A172 (cell line): ENCODE results near the gene SLC17A9. TPM values are rescaled to one million over a fixed set of nuclear protein-coding genes. Genes with fewer than 3 reads are reported as not detected.

Source experiments
- DNase-seq: peaks from one replicate; pipeline ENCODE4 v3.0.0-alpha.2; 2015; ENCODE audit warnings: low spot score
- total RNA-seq: library from RNA; depleted of rRNA; stranded (reverse); fragments of >200 nt; shearing (Covaris generic); gene quantifications from 2 replicates; pipeline ENCODE4 v1.2.3, GENCODE V29; 2014

The SLC17A9 gene
- total RNA-seq, 1 experiment from 2014 or later = not detected

DNA sequence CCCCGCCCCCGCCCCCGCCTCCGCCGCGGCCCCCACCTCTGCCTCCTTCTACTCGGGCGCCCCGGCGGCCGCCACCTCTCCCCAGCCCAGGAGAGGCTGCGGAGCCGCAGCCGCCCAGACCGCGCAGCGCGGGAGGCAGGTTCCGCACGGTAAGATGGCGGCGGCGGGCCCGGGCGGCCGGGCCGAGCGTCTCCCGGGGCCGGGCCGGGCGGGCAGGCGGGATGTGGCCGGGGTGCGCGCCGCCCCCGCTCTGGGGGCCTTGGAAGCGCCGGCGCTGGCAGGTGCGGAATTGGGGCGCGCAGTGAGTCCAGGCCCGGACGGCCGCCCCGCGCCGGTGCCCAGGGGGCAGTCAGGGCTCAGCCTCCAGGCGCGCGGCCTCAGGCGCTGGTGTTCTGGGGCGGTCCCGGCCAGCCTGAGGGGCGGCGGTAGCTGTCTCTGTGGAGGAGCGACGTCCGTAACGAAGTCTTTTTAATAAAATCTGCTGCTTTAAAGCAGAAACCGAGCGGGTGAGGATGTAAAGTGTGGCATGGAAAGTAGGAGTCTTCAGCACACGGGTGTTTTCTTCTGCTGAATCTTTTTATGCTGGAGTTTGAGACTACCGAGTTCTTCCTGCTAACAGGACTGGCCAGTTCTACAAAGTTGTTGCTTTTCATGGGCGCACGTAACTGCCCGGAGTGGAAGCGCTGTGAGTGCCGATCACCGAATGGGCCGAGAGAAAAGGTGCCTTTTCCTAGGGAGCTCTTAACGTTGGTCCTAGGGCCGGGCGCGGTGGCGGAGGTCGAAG is 14.2 kb upstream of the SLC17A9 start, which contains the start of gene GID8:
GID8 (plus strand) TSS at position 43 of the 784 bp plus-strand sequence. CDS start 3,356 bp downstream, outside the sequence.
- DNase-seq = no peak

DNA sequence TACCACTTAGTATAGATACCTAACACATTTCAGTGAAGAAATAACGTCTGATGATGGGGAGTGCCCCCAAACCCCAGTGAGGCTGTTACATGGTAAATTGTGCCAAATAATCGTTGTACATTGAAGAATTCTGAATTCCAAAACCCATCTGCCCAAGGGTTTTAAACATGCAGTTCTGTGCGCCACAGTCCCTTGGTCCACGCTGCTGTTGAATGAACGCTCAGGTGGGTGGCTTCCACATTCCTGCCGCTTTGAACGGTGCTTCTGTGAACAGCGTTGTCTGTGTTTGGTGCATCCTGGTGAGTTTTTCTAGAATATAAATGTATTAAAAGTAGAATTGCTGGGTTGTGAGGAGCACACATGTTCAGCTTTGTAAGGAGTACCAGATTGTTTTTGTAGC is 11.6 kb upstream of the SLC17A9 start:
- DNase-seq = no peak

DNA sequence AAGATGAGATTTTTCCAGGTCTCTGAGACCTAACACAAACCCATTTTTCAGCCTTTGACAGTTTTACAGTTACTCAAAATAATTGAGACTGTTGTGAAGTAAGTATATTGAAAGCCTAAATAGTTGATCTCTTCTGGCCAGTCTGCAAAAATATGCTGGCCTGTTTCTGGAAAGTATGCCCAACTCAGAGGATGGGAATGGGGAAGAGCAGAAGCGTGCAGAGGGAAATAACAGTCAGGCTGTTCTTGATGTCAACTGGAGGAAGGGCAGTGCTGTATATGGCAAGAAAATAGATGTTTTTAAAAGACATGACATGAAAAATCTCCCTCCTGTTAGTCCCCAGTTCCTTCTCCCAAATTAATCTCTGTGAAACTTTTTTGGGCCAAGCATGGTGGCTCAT is 10.7 kb upstream of the SLC17A9 start:
- DNase-seq = no peak

DNA sequence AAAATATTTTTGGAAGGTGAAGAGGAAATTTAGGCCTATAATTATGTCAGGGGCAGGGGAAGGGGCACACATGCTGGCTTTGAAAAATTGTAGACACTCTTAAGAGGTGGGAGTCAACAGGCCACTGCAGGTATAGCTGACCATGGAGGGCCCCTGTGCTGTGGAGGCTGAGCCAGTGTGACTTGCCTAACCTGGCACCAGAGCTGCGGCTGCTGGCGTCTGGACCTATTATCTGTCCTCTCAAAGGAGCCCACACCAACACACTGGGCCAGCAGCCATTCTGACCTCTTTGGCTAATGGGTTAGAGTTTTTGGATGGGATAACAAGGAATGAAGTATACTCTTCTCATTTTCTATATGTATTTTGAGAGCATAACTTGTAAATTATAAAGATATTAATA is 10.1 kb upstream of the SLC17A9 start:
- no peak for DNase-seq

DNA sequence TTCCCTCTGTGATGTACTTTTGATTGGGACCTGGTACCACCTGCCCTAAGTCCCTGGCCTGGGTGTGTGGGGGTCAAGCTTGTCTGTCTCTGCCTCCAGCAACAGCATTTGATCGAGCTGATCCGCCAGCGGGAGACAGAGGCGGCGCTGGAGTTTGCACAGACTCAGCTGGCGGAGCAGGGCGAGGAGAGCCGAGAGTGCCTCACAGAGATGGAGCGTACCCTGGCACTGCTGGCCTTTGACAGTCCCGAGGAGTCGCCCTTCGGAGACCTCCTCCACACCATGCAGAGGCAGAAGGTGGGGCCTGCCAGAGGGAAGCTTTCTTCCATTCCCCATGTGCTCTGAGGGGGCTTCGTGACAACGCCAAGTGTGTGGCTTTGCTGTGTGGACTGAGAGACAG is 9.1 kb upstream of the SLC17A9 start:
- DNase-seq = no peak

DNA sequence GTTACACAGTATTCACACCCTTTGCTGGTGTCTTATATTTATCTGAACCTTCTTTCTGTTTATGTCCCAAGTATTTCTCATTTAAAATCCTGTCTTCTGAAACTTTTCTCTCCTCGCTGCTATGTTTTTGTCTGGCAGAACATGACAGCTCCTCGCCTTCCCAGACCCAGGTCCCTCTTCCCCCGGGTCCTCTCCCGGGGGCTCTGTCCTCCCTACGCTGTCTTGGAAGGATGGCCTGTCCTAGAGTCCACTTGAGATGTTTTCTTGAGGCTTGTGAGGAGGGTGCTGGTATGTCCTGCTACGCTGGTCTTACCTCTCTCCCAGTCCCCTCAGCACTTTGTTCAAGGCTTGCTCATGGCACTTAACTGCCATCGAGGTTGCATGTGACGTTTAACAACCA is 8.3 kb upstream of the SLC17A9 start:
- DNase-seq = no peak

DNA sequence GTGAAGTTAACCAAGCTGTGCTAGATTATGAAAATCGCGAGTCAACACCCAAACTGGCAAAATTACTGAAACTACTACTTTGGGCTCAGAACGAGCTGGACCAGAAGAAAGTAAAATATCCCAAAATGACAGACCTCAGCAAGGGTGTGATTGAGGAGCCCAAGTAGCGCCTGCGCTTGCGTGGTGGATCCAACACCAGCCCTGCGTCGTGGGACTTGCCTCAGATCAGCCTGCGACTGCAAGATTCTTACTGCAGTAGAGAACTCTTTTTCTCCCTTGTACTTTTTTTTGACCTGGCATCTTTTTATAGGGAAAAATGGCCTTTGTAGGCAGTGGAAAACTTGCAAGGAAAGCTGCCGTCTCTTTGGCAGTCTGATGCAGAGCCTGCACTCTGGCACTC is 7.8 kb upstream of the SLC17A9 start:
- DNase-seq = no peak

DNA sequence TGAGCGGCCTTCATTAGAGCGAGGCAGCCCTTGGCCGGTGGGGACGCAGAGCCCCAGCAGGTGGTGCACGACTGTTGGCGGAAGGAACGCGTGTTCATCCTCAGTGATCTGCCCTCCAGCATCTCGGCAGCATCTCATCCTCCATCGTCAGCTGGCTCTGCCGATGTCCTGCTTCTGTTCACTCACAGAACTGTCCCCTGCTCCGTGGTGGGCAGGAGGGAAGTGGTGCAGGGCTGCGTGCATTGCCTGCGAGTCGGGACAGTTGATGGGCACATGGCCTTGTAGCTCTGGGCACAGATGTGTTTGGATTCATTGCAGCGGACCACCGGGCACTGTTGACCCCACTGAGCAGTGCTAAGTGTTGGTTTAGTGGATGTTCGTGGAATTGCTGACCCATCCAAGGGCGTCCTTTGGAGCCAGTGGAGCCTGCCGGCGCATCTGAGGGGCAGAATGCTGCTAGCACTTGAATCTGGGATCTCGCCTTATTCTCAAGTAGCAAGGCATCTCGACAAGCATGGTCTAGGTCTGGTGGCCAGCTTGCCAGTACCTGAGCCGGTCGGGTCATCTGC is 6.7 kb upstream of the SLC17A9 start:
- no peak for DNase-seq

DNA sequence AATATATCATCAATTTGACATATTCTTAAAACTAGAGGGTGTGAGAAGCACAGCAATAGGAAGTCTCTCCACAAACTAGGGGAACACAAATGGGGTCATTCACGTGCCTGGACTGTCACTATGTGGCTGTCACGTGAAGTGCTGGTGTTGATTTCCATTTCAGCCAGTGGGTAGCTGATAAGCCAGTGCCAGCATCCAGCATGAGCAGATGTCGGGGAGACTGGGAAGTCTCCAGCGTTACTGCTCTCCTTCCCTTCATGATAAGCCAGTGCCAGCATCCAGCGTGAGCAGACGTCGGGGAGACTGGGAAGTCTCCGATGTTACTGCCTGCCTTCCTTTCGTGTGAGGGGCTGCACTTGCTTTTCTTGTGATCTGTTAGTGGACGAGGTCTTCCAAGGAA is 5.6 kb upstream of the SLC17A9 start:
- DNase-seq = no peak

DNA sequence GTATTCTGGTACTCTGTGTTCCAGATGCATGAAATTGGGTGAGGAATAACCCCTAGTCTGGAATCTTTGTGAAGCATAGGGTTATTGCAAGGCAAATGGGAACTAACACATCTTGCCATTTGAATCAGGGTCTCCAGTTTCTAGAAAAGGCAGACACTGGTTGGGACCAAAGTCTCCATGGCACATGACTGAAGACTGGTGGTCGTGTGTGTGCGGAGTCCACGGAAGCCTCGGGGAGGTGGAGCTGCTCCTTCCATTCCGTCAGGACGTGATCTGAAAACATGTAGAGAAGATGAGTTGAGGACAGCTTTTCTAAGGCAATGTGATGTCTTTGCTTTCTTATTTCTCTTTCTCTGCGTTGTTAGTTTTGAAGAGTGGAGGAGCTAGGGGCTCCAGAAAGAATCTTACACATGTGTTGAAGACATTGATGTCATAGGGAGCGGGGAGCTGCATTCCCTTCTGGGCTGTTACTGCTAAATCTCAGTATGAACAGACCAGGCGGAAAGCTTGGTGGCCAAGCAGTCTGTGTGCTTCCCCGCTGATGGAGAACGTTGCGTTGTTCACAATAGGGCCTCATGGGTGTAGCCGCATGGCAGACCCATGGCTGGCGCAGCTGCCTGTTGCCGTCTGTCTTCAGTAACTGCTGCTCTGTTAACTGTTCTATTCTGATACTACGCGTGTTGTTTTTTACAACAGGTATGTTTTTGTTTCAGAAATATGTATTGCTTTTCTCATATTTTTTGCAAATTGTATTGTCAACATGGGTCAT is 4.8 kb upstream of the SLC17A9 start:
- DNase-seq = no peak

DNA sequence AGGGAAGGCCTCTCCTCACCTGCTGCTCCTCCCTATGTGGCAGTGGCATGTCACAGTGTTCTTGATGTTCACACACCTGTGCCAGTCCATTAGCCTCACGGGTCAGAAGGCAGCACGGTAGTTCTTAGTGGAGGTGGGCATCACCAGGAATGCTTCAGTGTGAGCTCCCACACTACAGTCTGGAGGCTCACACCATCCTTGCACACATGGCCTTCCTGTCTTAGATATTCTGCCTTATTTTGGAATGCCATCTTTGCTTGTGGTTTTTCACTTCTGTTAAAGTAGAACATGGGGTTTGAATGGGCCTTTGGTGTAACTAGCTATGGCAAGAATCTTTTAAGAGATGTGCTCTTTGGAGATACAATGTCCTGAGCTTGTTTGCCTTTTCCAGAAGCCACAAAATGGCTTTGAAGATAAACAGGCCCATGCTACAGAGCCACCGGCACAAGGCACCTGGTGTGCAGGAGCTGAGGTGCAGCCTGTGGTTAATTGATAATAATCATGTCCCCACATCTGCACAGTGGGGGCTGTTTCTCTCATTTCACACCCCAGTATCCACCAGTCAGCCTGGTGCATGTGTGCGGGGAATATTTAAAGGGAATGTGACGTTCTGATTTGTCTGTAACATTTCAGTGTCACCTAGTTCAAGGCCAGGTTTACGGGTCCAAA is 3.2 kb upstream of the SLC17A9 start:
- DNase-seq = no peak

DNA sequence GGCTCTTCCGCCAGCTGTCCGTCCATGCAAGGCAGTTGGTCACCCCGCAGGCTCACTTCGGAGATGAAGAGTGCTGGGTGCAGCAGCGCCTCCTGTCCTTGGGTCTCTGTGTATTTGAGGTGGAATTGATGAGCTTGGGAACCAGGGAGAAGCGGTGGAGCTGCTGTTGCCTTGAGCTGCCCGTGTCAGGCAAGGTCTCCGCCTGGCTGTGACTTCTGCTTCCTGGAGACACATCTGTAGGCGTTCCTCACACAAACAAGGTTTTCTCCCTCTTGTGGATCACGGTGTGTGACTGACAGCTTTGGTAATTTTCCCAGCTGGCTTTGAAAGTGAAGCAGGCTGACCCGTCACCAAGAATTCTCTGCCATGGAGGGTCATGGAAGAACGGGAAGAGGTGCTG is 2.5 kb upstream of the SLC17A9 start:
- no peak for DNase-seq

DNA sequence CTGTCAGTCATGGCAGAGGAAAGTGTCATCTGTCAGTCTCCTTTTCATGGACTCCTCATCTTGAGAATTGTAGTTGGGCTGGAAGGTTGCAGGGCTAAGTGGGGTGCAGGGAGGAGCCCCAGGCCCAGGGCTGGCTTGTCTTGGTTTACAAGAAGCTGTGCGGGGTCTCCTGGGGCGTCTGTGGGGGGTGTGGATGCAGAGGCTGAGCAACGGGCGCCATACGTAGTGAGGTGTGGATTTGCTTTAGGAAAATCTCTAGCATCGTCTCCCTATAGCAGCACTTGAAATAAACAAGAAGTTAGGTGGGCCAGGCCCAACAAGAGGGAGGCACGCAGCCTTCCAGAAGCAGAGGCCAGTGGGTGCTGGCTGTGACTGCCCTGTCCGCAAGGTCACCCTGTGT is 1.8 kb upstream of the SLC17A9 start:
- DNase-seq = no peak

DNA sequence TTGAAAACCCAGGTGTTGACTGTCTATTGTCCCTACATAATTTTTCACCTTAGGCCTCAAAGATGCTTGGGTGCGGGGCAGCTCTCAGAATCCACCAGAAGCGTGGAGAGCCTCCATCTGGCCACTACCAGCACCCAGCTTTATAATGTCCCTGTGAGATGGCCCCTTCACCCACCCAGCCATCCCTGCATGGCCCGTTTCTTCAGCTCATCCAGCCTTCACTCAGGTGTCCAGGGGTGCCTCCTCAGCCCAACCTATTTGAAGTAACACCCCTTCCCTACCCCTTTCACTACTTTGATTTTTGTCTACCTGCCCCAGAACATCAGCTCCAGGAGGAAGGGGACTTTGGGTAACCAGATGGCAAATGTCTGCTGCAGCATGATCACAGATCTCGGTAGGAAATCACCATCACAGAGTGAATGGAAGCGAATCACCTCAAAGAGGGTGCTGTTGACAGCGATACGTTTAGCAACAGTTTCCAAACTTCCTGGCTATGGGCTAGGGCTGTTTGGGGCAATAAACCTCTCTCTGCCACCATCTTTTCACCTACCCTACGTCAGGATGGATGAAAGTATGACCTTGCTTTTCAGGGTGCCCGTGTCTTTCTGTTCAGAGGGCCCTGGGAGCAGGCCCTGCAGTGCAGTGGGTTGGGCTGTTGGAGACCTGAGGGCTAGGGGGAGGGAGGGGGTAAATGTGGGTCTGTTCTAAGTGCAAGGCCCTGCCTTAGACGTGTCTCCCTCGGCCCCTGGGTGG is 1.2 kb upstream of the SLC17A9 start:
- DNase-seq = no peak

DNA sequence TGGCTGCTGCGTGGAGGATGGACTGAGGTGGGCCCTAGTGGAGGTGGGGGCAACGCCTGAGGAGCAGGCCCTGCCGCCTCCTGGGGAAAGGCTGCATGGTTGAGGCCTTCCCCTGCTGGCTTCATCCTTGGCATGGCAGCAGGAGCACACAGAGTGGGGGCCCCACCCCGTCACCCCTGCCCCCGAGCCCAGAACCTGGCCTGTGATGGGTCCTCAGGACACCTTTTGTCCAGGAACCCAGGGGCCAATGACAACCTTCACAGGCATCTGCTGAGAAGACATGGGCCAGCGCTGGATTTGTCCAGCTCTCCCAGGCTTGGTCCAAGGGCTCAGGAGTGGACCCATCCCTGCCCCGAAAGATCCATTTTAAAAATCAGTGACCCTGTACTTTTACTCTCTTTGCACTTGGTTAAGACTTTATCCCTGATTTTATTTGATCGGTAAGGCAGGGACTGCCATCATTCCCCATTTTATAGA is 575 bp upstream of the SLC17A9 start:
- DNase-seq = no peak

DNA sequence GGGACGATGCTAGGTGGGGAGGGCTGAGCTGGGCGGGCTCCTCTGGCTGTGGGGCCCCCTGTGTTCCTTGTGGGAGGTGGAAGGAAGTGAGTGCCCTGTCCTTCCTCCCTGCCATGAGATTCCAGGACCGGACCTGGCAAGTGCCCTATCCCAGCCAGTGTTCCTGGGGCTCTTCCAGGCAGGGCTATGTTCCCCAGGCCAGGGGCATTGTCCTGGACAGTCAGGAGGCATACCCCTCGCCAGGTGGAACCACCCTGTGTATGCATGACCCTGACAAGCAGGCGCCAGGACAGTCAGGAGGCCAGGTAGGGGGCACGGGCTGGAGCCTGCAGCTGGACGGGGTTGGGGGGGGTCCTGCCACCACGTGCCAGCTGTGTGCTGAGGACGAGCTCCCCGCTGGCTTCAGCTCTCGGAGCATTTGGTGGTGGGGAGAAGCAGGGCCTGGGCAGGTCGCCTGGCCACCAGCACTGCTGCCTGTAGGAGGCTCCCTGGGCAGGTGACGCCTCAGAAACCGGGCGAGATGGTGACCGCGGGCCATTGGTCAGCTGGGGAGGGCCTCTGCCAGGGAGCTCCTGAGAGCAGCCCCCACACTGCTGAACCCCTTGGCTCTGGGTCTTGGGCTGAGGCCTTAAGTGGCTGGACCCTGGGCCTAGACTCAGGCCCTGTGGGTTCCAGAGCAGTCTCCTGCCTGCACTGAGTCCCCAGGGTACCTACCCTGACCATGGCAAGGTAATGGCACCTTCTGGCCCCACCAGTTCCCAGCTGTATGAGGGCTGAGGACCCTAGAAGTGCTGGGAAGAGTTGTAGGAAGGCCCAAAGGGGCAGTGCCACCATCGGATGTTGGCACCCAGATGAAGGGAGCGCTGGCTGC is 694 bp downstream of the SLC17A9 start:
- no peak for DNase-seq

DNA sequence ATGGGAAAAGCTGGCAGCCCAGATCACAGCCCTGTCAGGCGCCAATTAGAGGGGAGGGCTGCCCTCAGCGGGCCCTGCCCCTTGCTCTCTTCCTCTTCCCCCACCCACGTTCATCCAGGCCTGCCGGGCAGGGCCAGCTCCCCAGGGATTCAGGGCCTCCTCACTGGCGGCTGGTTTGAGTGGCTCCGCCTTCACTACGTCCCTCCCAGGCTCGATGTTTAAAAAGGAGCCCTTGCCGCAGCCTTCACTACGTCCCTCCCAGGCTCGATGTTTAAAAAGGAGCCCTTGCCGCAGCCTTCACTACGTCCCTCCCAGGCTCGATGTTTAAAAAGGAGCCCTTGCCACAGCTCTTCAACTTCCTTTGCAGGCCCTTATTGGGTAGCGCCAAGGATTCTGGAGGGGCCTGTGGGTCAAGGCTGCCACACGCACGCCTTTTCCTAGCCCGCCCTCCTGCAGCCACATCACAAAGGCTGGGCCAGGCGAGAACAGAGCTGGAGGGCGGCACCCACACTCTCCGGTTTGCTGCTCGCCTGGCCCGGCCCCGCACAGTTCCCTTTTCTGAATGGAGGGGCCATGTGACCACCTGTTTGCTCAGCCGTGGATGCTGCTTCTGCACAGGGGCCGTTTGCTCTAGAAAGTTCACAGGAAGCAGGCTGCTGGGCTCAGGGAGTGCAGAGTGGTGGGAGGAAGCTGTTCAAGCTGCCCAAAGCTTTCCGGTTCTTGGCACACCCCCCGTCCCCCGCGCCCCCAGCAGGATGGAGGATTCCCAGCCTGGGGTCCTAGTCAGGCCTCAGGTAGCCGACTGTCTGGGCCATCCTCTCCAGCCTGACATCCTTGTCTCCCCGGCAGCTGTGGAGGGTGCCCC is 1.6 kb downstream of the SLC17A9 start:
- DNase-seq = no peak

DNA sequence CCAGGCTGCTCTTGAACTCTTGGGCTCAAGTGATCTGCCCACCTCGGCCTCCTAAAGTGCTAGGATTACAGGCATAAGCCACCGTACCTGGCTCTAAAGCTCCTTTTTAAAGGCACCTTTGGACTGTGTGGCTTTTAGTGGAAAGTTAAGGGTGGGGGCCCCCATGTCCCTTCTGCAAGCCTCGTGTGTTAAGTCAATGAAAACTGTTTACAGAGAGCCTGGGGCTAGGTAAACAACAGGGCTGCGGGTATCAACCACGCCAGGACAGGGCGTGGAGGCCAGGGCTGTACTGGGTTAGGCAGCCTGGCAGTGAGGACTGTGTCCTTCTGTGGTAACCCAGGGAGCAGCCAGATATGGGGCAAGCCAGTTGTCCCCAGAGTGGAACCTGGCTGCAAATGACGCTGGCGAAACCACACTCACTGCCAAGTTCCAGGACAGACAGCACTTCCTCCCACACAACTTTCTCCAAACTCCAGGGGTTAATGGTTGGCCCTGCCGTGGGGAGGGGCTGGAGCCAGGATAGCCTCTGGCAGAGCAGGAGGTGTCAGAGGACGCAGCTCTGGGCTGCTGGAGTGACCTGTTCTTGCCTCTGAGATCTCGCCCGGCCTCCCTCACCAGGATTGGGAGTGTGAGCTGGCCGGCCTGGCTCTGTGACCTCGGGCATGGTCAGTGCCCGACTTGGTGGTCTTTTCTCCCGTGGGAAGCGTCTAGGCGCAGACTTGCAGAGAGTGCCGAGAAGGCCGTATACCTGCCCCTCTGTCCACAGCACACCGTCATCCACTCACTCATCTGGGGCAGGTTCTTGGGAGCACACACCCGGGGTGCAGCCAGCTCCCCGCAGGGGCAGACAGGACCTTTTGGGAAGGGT is 3.2 kb downstream of the SLC17A9 start:
- DNase-seq = no peak
